ENCODE measurements around the gene PSD. TPM values are rescaled to one million over a fixed set of nuclear protein-coding genes. Genes with fewer than 3 reads are reported as not detected.

Gene PSD
- total RNA-seq, 1 experiment from 2014 or later, result 0.26 TPM

DNA sequence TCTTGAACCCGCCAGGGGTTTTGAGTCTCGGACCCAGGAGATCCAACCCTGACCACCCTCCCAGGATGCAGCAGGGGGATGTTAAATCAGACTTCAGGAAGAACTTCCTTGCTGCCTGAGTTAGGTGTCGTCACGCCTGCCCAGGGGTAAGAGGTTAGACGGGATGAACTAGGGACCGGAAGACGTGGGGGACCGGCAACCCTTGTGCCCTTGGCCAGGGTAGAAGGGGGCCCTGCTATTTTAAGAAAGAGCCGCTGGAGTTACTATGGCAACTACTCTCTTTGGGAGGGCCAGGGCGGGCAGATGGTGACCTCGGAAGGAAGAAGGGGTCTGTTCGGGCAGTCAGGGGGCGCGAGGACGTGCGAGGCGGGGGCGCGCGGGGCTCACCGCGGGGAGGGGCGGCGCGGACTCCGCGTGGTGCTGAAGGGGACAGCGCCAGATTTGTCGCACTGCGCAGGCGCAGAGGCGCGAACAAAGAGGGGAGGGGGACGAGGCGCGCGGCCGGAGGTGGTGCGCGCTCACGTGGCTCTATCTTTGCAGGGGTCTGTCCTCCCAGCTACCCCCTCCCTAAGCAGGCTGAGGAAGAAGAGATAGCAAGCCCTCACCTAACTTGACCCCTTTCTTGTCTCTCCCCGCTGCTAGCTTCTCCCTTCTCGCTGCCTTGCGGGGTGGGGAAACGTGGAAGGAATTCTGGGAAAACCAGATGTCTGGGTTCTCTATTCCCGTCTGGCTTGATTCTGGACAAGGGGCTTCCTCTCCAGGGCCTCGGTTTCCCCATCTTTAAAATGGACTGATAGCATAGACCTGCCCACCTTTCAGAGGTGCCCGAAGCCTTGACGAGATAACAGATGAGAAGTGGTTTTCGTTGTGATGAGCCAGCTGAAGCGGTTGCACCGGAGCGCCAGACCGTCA, 940 bp upstream of the PSD start:
- no peaks in the 10 kb centered on the region; the same call in 1 of the 2 replicates for H3K4me1 ChIP-seq
- peaks cover 5% of the 10 kb centered on the region for H3K27me3 ChIP-seq
- H3K36me3 ChIP-seq, result no peaks in the 10 kb centered on the region
- H3K9me3 ChIP-seq (replicated peaks), result no peaks in the 10 kb centered on the region
- H3K27ac ChIP-seq, result no peak overlapping the region
- peak; percentile 79 to 88 for DNase-seq
- peak overlapping the region; percentile 71 for H3K4me3 ChIP-seq

- Histone ChIP-seq H3K27ac (no peak overlapping the region), H3K4me1 (peaks cover 9% of the 10 kb centered on the region), H3K9me3 (replicated peaks) (no peaks in the 10 kb centered on the region), H3K27me3 (peaks cover 21% of the 10 kb centered on the region), H3K36me3 (no peaks in the 10 kb centered on the region), H3K4me3 (no peak overlapping the region)
- no peak for DNase-seq
These were observed 1.9 kb downstream of the PSD start for GRCh38 chr10:102416695-102417094.

DNA sequence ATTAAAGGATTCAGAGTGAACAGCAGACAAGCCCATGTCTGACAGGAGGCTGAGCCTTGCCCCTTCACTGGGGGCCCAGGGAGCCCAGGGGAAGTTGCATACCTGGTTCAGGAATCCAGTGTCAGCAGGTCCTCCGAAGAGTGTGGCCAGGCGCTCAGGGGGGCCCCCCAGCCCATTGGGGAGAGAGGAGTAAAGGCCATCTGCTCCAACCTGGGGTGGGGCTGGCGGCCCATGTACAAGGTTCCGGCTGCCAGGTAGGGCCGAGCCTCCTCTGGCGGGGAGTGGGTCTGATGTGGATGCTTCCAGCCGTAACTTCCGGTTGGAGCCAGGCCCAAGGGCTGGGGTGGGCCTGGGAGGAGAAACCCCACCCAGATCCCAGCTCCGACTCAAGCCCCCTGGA, 2.3 kb downstream of the PSD start:
- no peak for DNase-seq
- H3K4me1 ChIP-seq, result peaks cover 9% of the 10 kb centered on the region
- no peaks in the 10 kb centered on the region for H3K9me3 ChIP-seq (replicated peaks)
- H3K4me3 ChIP-seq, result no peak overlapping the region
- H3K27me3 ChIP-seq, result peaks cover 21% of the 10 kb centered on the region
- no peaks in the 10 kb centered on the region for H3K36me3 ChIP-seq
- no peak overlapping the region for H3K27ac ChIP-seq

- peaks cover 9% of the 10 kb centered on the region for H3K4me1 ChIP-seq
- H3K9me3 ChIP-seq (replicated peaks), result no peaks in the 10 kb centered on the region
- no peak overlapping the region for H3K27ac ChIP-seq
- H3K36me3 ChIP-seq, result no peaks in the 10 kb centered on the region
- no peak for DNase-seq
- no peak overlapping the region for H3K4me3 ChIP-seq
- H3K27me3 ChIP-seq, result peaks cover 21% of the 10 kb centered on the region
These were observed 3.8 kb downstream of the PSD start for GRCh38 chr10:102414749-102415148.

GRCh38 chr10:102413806-102414561, 4.6 kb downstream of the PSD start:
- no peak for DNase-seq
- H3K9me3 ChIP-seq (replicated peaks), result no peaks in the 10 kb centered on the region
- no peaks in the 10 kb centered on the region for H3K36me3 ChIP-seq
- H3K27ac ChIP-seq, result no peak overlapping the region
- peaks cover 21% of the 10 kb centered on the region for H3K27me3 ChIP-seq
- no peak overlapping the region for H3K4me3 ChIP-seq
- H3K4me1 ChIP-seq, result peaks cover 9% of the 10 kb centered on the region

GRCh38 chr10:102413053-102413705, 5.4 kb downstream of the PSD start:
- Histone ChIP-seq H3K9me3 (replicated peaks) (no peaks in the 10 kb centered on the region), H3K27ac (no peak overlapping the region), H3K4me1 (peaks cover 9% of the 10 kb centered on the region), H3K36me3 (no peaks in the 10 kb centered on the region), H3K27me3 (peaks cover 21% of the 10 kb centered on the region), H3K4me3 (no peak overlapping the region)
- DNase-seq, result peak; percentile 82

- Histone ChIP-seq H3K9me3 (replicated peaks) (no peaks in the 10 kb centered on the region), H3K36me3 (no peaks in the 10 kb centered on the region), H3K4me3 (no peak overlapping the region), H3K27ac (no peak overlapping the region), H3K27me3 (peaks cover 25% of the 10 kb centered on the region), H3K4me1 (peaks cover 9% of the 10 kb centered on the region)
- no peak for DNase-seq
These were observed 6.3 kb downstream of the PSD start for GRCh38 chr10:102412293-102412692.

GRCh38 chr10:102411341-102412255, 7.0 kb downstream of the PSD start:
- H3K27ac ChIP-seq, result no peak overlapping the region
- H3K9me3 ChIP-seq (replicated peaks), result no peaks in the 10 kb centered on the region
- DNase-seq, result no peak
- H3K27me3 ChIP-seq, result peaks cover 25% of the 10 kb centered on the region
- H3K4me3 ChIP-seq, result no peak overlapping the region
- peaks cover 9% of the 10 kb centered on the region for H3K4me1 ChIP-seq
- H3K36me3 ChIP-seq, result no peaks in the 10 kb centered on the region

DNA sequence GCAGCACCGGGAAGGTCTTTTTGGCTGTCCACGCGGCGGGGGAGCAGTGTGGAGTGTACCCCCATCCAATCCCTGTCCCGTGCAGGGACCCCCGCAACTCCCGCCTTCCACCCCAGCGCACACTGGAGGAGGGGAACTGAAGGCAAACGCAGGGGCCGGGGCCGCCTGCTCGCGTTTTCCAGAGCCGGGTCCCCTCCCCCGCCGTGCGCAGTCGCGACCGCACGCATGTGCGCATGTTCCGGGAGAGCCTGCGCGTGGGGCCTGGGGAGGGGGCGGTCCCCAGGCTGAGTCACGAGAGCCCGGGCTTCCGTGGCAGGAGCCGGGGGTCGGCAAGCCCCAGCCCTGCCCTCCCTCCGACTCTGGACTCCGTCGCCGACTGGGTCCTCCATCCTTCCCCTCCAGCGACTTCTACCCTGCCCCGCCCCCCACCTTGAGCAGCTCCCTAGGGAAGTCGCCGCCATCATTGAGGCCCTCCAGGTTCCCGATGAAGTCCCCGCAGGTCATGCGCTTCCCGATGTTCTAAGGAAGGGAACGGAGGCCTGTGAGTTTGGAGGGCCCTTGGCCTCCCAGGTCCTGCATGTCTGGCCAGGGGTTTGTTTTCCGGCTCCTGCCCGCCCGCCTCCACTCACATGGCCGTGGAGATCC, 8.0 kb downstream of the PSD start:
- Histone ChIP-seq H3K27me3 (peaks cover 25% of the 10 kb centered on the region), H3K36me3 (no peaks in the 10 kb centered on the region), H3K4me1 (peaks cover 9% of the 10 kb centered on the region), H3K27ac (no peak overlapping the region), H3K9me3 (replicated peaks) (no peaks in the 10 kb centered on the region), H3K4me3 (no peak overlapping the region)
- no peak for DNase-seq

GRCh38 chr10:102409604-102410428, 8.8 kb downstream of the PSD start:
- DNase-seq, result no peak
- no peaks in the 10 kb centered on the region for H3K9me3 ChIP-seq (replicated peaks)
- peaks cover 21% of the 10 kb centered on the region for H3K27me3 ChIP-seq
- H3K4me3 ChIP-seq, result no peak overlapping the region
- no peaks in the 10 kb centered on the region for H3K36me3 ChIP-seq
- H3K27ac ChIP-seq, result no peak overlapping the region
- H3K4me1 ChIP-seq, result peaks cover 9% of the 10 kb centered on the region

- H3K27ac ChIP-seq, result no peak overlapping the region
- peaks cover 9% of the 10 kb centered on the region for H3K4me1 ChIP-seq
- DNase-seq, result no peak
- H3K4me3 ChIP-seq, result peak overlapping the region; percentile 34
- H3K27me3 ChIP-seq, result peaks cover 17% of the 10 kb centered on the region
- H3K9me3 ChIP-seq (replicated peaks), result no peaks in the 10 kb centered on the region
- no peaks in the 10 kb centered on the region for H3K36me3 ChIP-seq
These were observed 9.6 kb downstream of the PSD start for GRCh38 chr10:102408728-102409603.

DNA sequence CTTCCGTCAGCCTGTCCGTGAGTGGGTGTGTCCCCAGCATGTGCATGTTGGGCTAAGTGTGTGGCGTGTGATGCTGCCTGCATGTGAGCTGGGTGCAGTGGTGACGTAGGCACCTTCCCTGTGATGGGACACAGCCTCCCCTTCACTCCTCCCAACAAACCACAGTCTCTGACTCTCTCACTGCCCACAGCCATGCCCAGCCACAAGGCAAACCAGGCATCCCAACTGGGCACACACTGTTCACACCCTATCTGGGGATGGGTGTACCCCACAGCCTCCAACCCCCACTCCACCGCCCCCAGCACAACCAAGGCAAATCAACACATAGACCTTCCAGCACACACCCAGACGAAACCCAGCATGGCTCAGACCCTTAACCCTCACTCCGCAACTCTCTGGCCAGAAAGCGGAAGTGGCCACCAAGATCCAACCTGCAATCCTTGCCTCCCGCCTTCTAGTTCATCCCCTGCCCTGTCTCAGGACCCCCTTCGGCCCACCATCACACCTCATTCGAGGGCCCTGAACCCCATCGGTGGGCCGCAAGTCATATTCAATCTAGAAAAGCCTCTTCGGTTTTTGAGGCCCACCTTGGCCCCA, 10.4 kb downstream of the PSD start:
- DNase-seq, result no peak

More for the DNA sequence above, 10.4 kb downstream of the PSD start:
- H3K27ac ChIP-seq, result no peak overlapping the region
- H3K27me3 ChIP-seq, result peaks cover 10% of the 10 kb centered on the region; the same call in 1 of the 2 replicates
- no peak overlapping the region; the same call in 1 of the 2 replicates for H3K4me3 ChIP-seq
- H3K4me1 ChIP-seq, result peaks cover 6% of the 10 kb centered on the region
- H3K36me3 ChIP-seq, result no peaks in the 10 kb centered on the region
- no peaks in the 10 kb centered on the region for H3K9me3 ChIP-seq (replicated peaks)

Data from SJCRH30 (cell line).